BJ (cell line): ENCODE measurements around the gene JUP. TPM values are rescaled to one million over a fixed set of nuclear protein-coding genes. Genes with fewer than 3 reads are reported as not detected.

Source experiments
- CTCF ChIA-PET: fragments of 350-600 bp; formaldehyde crosslinking; extraction: SDS; loops from one replicate; lab custom pipeline; 2021; ENCODE audit warnings: antibody characterized with exemption, inconsistent platforms; lab: Yijun Ruan, JAX
- POLR2A ChIA-PET: fragments of 300-600 bp; sonication (Branson Sonifier 250); formaldehyde crosslinking; extraction: SDS; loops from one replicate; lab custom pipeline; 2021; ENCODE audit warnings: antibody characterized with exemption; lab: Charles Lee
- DNase-seq: peaks from one replicate; pipeline ENCODE4 v3.0.0-alpha.2; 2011; ENCODE audit warnings: low read depth
- H3K27me3 ChIP-seq: 2 replicates; pipeline ENCODE4 v1.6.0; 2011; ENCODE audit warnings: low read length; ENCODE audit not compliant: control insufficient read depth, insufficient read depth
- H3K36me3 ChIP-seq: 2 replicates; pipeline ENCODE4 v1.5.1; 2011; ENCODE audit warnings: low read length; ENCODE audit not compliant: control insufficient read depth, insufficient read depth
- H3K4me3 ChIP-seq: 2 replicates; pipeline ENCODE4 v1.5.1; 2011; ENCODE audit warnings: low read depth, mild to moderate bottlenecking, control low read depth, low read length
- polyA plus RNA-seq: library from polyadenylated mRNA; depleted of rRNA; stranded (reverse); fragments of >200 nt; gene quantifications from 2 replicates; pipeline ENCODE4 v1.2.3, GENCODE V29; 2011
- TF ChIP-seq, protein P1 (sequence below): IDR thresholded peaks from 2 replicates; pipeline ENCODE4 v1.5.1; 2011; ENCODE audit warnings: low read depth, mild to moderate bottlenecking, control low read depth, inconsistent platforms, low read length, moderate library complexity; ENCODE audit not compliant: insufficient read depth

Gene JUP
- polyA plus RNA-seq, 1 experiment = 9.4 TPM

DNA sequence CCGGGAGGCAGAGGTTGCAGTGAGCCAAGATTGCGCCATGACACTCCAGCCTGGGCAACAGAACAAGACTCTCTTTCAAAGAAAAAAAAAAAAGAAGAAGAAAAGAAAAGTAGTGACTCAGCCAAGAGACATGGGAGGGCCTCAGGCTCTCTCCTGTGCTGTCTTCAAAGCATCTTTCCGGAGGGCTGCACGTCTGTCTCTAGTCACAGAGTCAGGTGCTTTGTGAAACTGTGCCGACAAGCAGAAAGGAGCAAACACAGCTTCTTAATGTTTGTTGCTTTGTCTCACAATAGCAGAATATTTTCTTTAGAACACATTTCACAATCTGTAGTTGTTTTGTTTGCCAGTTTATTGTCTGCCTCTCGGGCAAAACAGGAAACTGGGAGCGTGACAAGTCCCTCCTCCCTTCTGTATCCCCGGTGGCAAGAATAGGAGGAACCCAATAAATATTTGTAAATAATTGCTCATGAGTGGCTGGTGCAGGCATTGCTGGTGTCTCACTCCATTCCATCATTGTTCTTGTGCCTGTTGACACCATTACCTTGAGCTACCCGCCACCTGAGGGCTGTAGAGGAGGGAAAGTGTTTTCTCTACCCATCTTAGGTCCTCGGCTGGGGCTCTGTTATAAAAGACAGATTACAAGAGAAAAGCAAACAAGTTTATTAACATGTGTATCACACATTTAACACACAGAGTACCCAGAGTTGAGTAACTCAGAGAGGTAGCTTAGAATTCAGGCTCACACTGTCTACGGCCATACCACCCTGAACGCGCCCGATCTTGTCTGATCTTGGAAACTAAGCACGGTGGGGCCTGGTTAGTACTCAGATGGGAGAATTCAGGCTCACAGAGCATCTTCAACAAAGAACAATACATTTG, 68.9 kb downstream of the JUP start:
- POLR2A ChIA-PET = interaction anchor here (0.6 kb wide), 1 partner anchor 29 kb away, joined by 3 read pairs; no protein-coding TSS in a partner anchor
- no peak for DNase-seq
- Histone ChIP-seq H3K27me3 (0 out of 2 replicates have a peak, but pooled peaks cover 3% of the 10 kb centered on the region), H3K36me3 (no peaks in the 10 kb centered on the region), H3K4me3 (no peak overlapping the region)
- CTCF ChIA-PET = interaction anchor here (1.0 to 2.4 kb wide), 7 partner anchors 10 to 242 kb away, joined by 3 to 13 read pairs (median 4); no protein-coding TSS in a partner anchor
- TF ChIP-seq, protein P1, sequence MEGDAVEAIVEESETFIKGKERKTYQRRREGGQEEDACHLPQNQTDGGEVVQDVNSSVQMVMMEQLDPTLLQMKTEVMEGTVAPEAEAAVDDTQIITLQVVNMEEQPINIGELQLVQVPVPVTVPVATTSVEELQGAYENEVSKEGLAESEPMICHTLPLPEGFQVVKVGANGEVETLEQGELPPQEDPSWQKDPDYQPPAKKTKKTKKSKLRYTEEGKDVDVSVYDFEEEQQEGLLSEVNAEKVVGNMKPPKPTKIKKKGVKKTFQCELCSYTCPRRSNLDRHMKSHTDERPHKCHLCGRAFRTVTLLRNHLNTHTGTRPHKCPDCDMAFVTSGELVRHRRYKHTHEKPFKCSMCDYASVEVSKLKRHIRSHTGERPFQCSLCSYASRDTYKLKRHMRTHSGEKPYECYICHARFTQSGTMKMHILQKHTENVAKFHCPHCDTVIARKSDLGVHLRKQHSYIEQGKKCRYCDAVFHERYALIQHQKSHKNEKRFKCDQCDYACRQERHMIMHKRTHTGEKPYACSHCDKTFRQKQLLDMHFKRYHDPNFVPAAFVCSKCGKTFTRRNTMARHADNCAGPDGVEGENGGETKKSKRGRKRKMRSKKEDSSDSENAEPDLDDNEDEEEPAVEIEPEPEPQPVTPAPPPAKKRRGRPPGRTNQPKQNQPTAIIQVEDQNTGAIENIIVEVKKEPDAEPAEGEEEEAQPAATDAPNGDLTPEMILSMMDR = no peak

DNA sequence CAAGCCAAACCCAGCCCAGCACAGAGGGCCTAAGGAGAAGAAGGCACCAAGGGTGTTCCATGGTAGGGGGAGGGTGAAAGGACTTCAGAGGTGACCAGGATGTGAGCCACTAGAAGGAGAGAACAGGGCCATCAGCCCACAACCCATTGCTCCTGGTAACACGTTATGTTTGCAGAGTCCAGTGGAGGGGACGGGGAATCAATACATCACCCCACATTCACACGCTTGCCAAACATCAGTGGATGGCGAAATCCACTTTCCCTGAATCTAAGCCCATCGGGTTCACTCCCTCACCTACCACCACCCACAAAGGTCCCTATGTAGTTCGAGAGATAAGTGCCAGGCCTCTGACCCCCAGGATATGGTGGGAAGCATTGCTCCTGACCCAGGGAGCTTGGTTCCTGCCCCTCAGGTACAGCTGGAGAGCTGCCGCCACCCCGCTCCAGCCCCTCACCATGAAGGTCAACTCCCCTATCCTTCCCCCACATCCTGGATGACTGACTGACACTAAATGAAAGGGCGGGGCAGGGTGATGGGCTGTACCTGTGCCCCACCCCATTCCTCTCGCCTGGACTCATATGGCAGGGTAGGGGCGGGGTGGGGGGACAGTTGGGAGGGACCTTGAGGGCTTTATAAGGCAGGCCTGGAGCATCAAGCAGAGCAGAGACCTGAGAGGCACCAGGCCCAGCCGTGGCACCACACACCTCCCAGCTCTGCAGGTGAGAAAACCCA, 74.7 kb downstream of the JUP start, which contains the start of gene GAST:
Gene GAST, plus strand, starts transcription at position 663 of the 732 bp plus-strand sequence. CDS start 3,106 bp downstream, outside the sequence.
- TF ChIP-seq, protein P1 = no peak
- Histone ChIP-seq H3K36me3 (no peaks in the 10 kb centered on the region), H3K27me3 (peaks cover 8% of the 10 kb centered on the region; the same call in 1 of the 2 replicates), H3K4me3 (no peak within 1 kb of the TSS)
- ChIA-PET POLR2A (no interaction called here), CTCF (interaction anchor here (1.2 kb wide), 1 partner anchor 14 kb away, joined by 3 read pairs; no protein-coding TSS in a partner anchor)
- DNase-seq = no peak

DNA sequence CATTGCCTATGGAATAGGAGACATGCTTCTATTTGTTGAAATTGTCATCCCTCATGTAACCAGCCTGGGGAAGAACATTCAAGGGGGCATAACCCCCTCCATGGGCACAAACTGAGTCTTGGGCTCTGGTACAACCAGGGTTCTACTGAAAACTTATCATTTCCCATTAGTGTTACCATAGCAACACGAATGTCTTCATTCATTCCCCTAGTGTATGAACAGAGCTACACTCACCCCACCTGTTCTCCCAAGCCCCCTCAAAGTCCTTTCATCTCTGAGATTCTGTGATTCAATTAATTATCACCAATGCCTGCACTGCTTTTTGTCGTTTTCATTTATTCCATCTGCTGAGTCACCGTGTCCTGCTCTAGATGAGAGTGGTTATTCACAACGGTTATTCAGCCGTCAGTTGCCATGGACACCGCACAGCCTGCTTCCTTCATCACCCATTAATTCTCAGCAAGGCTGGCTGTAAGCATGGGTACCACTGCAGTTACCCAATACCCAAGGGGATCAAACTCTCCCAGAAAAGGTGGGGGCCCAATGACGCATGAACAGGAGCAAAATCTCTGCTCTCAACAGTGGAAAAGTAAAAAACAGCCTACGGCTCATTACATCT, 75.9 kb downstream of the JUP start:
- DNase-seq = no peak
- ChIA-PET POLR2A (no interaction called here), CTCF (interaction anchor here (0.7 to 3.1 kb wide), 2 partner anchors 12 to 16 kb away, joined by 3 to 18 read pairs; no protein-coding TSS in a partner anchor)
- no peaks in the 10 kb centered on the region for H3K36me3 ChIP-seq
- peaks cover 8% of the 10 kb centered on the region; the same call in 1 of the 2 replicates for H3K27me3 ChIP-seq
- TF ChIP-seq, protein P1 = no peak
- H3K4me3 ChIP-seq = no peak overlapping the region

DNA sequence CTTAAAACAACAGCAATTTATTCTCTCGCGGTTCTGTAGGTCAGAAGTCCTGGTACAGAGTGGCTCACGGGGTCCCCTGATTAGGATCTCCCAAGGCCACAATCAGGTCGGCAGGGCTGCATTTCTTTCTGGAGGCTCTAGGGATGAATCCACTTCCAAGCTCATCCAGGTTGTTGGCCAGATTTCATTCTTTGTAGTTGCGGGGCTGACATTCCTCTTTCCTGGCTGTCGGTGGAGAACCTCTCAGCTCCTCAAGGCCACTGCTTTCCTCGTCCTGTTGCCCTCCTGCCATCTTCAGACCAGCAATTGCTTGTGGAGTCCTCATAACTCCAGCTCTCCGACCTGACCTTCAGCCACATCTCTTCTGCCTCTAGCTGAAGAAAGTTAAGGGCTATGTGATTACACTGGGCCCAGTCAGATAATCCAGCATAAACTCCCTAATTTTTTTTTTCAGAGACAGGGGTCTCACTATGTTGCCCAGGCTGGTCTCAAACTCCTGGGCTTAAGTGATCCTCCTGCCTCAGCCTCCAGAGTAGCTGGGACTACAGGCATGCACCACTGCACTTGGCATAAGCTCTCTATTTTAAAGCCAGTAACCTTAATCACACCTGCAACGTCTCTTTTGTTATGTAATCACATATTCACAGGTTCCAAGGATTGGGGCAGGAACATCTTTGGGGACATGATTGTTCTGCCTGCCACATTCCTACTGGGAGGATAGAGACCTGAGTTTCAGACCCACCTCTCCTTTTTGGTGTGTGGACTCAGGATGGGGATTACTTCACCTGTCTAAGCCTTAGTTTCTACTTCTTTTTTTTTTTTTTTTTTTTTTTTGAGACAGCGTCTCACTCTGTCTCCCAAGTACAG, 78.5 kb downstream of the JUP start:
- H3K4me3 ChIP-seq = no peak overlapping the region
- ChIA-PET CTCF (interaction anchor here (0.6 to 3.1 kb wide), 6 partner anchors 10 to 81 kb away, joined by 3 to 18 read pairs (median 4); no protein-coding TSS in a partner anchor), POLR2A (no interaction called here)
- TF ChIP-seq, protein P1 = no peak
- H3K27me3 ChIP-seq = peaks cover 8% of the 10 kb centered on the region; the same call in 1 of the 2 replicates
- no peak for DNase-seq
- H3K36me3 ChIP-seq = no peaks in the 10 kb centered on the region
